Retinal pigment epithelial cell (primary cell): Measurements from ENCODE around the gene KIF16B.

Source experiments
- DNase-seq: peaks from one replicate; pipeline ENCODE4 v3.0.0-alpha.2; 2010; ENCODE audit warnings: low read depth
- H3K4me3 ChIP-seq: 2 replicates; pipeline ENCODE4 v1.5.1; 2011; ENCODE audit warnings: mild to moderate bottlenecking, low read length, control low read depth, moderate library complexity
- TF ChIP-seq, protein P1 (sequence below): conservative IDR thresholded peaks from 2 replicates; pipeline ENCODE4 v1.5.1; 2011; ENCODE audit warnings: low read depth, low read length, control low read depth, inconsistent platforms

KIF16B gene

DNA sequence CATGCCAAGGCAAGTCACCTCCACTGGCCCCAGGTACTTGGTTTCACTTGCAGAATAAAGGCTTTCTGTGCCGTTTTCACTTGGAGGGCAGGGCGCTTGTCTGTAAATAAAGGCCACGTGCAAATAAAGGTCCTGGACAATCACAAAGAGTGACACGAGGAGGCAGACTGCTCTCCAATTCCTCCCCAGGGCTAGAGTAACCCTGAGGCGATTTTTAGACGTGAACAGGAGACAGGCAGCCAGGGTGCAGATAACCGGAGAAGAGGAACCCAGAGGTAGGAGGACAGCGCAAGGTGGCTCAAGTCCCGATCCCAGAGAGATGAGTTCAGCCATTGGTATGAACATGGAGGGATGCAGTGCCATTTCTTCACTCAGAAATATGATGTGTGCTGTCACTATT, 327.4 kb downstream of the KIF16B start:
- TF ChIP-seq, protein P1, sequence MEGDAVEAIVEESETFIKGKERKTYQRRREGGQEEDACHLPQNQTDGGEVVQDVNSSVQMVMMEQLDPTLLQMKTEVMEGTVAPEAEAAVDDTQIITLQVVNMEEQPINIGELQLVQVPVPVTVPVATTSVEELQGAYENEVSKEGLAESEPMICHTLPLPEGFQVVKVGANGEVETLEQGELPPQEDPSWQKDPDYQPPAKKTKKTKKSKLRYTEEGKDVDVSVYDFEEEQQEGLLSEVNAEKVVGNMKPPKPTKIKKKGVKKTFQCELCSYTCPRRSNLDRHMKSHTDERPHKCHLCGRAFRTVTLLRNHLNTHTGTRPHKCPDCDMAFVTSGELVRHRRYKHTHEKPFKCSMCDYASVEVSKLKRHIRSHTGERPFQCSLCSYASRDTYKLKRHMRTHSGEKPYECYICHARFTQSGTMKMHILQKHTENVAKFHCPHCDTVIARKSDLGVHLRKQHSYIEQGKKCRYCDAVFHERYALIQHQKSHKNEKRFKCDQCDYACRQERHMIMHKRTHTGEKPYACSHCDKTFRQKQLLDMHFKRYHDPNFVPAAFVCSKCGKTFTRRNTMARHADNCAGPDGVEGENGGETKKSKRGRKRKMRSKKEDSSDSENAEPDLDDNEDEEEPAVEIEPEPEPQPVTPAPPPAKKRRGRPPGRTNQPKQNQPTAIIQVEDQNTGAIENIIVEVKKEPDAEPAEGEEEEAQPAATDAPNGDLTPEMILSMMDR, result no peak
- no peak overlapping the region for H3K4me3 ChIP-seq
- no peak for DNase-seq

- H3K4me3 ChIP-seq, result no peak overlapping the region
- TF ChIP-seq, protein P1, result no peak
- DNase-seq, result no peak
Measured at GRCh38 chr20:16244892-16245291, 328.4 kb downstream of the KIF16B start.

GRCh38 chr20:16243470-16243869, 329.8 kb downstream of the KIF16B start:
- H3K4me3 ChIP-seq, result no peak overlapping the region

GRCh38 chr20:16241911-16242310, 331.3 kb downstream of the KIF16B start:
- TF ChIP-seq, protein P1, result no peak
- DNase-seq, result no peak

More at GRCh38 chr20:16243470-16243869, 329.8 kb downstream of the KIF16B start:
- DNase-seq, result no peak
- TF ChIP-seq, protein P1, result no peak

GRCh38 chr20:16240355-16240754, 332.9 kb downstream of the KIF16B start:
- H3K4me3 ChIP-seq, result no peak overlapping the region
- TF ChIP-seq, protein P1, result no peak
- DNase-seq, result no peak

More at GRCh38 chr20:16241911-16242310, 331.3 kb downstream of the KIF16B start:
- H3K4me3 ChIP-seq, result no peak overlapping the region

- no peak overlapping the region for H3K4me3 ChIP-seq
- TF ChIP-seq, protein P1, result no peak
- DNase-seq, result no peak
Measured at GRCh38 chr20:16236589-16237241, 336.5 kb downstream of the KIF16B start.

- TF ChIP-seq, protein P1, result no peak
- DNase-seq, result no peak
- no peak overlapping the region for H3K4me3 ChIP-seq
Measured at GRCh38 chr20:16230402-16230801, 342.8 kb downstream of the KIF16B start.
